ENCODE results near the gene GPATCH1. TPM values are rescaled to one million over a fixed set of nuclear protein-coding genes. Genes with fewer than 3 reads are reported as not detected.

Gene GPATCH1
- total and polyA plus RNA-seq, 2 of the 4 experiments (the other 2 are of a cell fraction): 5.1 to 7.5 TPM

DNA sequence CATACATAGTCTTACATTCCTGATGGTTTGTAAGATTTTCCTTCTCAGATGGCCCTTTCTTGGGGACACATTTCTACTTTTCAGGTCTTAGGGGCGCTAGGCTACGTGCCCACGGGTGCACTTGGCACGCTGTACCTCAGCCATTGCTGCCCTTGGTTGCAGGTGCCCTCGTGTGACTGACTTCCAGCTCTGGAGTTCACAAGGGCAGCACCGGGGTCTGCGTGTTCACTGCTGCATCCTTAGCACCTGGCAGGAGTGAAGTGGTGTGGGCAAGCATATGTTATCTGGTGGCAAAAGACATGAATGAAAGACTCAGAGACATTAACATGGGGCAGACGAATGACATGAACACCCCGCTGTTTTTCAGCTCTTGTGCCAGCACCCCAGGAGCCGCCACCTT is 37.7 kb downstream of the GPATCH1 start:
- Histone ChIP-seq H3K14ac (replicated peaks; ENCODE audit: low read depth, low read length) (no peak overlapping the region), H2AK9ac (replicated peaks; ENCODE audit: low read depth, low read length, poor library complexity) (no peak overlapping the region), H3K27me3 (ENCODE audit: control insufficient read depth, insufficient read depth, low read length) (no peaks in the 10 kb centered on the region), H4K91ac (ENCODE audit: insufficient read depth, low read depth, low read length) (no peak overlapping the region), H2BK120ac (ENCODE audit: low read depth, low read length) (no peak overlapping the region), H2AK5ac (ENCODE audit: low read depth, low read length) (no peak overlapping the region), H3K9me3 (ENCODE audit: control insufficient read depth, insufficient read depth, low read length) (no peaks in the 10 kb centered on the region), H4K5ac (ENCODE audit: low read depth, low read length) (no peak overlapping the region), H3K18ac (ENCODE audit: low read depth, low read length) (no peak overlapping the region), H4K8ac (ENCODE audit: low read depth in 2 of 2, low read length in 2 of 2) (no peak overlapping the region), H3K23ac (ENCODE audit: low read depth, low read length) (no peak overlapping the region), H3K4me1 (ENCODE audit: control insufficient read depth, insufficient read depth, low read length) (no peaks in the 10 kb centered on the region), H4K20me1 (ENCODE audit: insufficient read depth, low read length) (no peaks in the 10 kb centered on the region), H2BK5ac (ENCODE audit: low read depth, low read length, poor library complexity, severe bottlenecking) (no peak overlapping the region), H3K4ac (ENCODE audit: low read depth, low read length) (no peak overlapping the region), H2BK20ac (ENCODE audit: low read depth, low read length) (no peak overlapping the region), H3K56ac (ENCODE audit: extremely low read depth, insufficient read depth, low read length) (no peak overlapping the region), H3K4me2 (ENCODE audit: low read depth, low read length) (no peak overlapping the region), H2BK15ac (ENCODE audit: low read depth, low read length) (no peak overlapping the region), H3K79me1 (ENCODE audit: low read depth in 1 of 2, low read length in 2 of 2) (no peaks in the 10 kb centered on the region), H3K4me3 (ENCODE audit: insufficient read depth, low read depth, low read length) (no peak overlapping the region), H3K27ac (ENCODE audit: insufficient read depth, low read length) (no peak overlapping the region), H2AFZ (replicated peaks; ENCODE audit: low read length, poor library complexity) (no peak overlapping the region), H3K9me1 (ENCODE audit: insufficient read depth, low read length) (no peaks in the 10 kb centered on the region), H3K9ac (ENCODE audit: low read depth, low read length) (no peak overlapping the region), H3K36me3 (ENCODE audit: control insufficient read depth, insufficient read depth, low read length) (peaks cover 33% of the 10 kb centered on the region)
- WGBS, 2 experiments (ENCODE audit: extremely low coverage in 2 of 2, insufficient read length in 1 of 2): 86% methylated on average over 7 of the region's 10 CpGs; no CpG with 5 or more reads in 1 of the 2 experiments
- CTCF ChIA-PET: no interaction called here
- POLR2A ChIA-PET (ENCODE audit: unreplicated experiment): no interaction called here
- DNase-seq (no peak), ATAC-seq (ENCODE audit: low read depth) (no peak)
- dilution Hi-C loops (cut with HindIII; ENCODE audit: low sequenced_read_pairs, unreplicated experiment): no loop called here
- no TSS peak for BruUV-seq (replicated peaks)
- in situ Hi-C loops (cut with MboI; ENCODE audit: low sequenced_read_pairs): loop anchor here (5.0 kb wide), 1 partner anchor 141 kb away; no protein-coding TSS in a partner anchor
- TF ChIP-seq MXI1 (IDR thresholded peaks at IDR 0.05; ENCODE audit: borderline replicate concordance, low read depth, low read length): no peak
- TF ChIP-seq, protein P1, sequence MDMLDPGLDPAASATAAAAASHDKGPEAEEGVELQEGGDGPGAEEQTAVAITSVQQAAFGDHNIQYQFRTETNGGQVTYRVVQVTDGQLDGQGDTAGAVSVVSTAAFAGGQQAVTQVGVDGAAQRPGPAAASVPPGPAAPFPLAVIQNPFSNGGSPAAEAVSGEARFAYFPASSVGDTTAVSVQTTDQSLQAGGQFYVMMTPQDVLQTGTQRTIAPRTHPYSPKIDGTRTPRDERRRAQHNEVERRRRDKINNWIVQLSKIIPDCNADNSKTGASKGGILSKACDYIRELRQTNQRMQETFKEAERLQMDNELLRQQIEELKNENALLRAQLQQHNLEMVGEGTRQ (IDR thresholded peaks at IDR 0.05; ENCODE audit: low read depth, low read length): no peak
- intact Hi-C loops (cut with micrococcal nuclease): loop anchor here (1.0 kb wide), 1 partner anchor 142 kb away; no protein-coding TSS in a partner anchor

Measured in IMR-90 (cell line).